HG02840 (cell line): ENCODE measurements around the gene TRAF3.
A peak's percentile ranks its signal among the peaks of the same experiment; 100 is the strongest.
"Not testable (repeated sequence)": the region's sequence is repeated elsewhere in the genome, so short reads cannot be mapped to it uniquely, and the experiment has no call there.

ENCODE experiments used
- ATAC-seq: cut with Tn5 transposase; IDR thresholded peaks from one replicate; pipeline ENCODE4 v1.9.1; 2021; ENCODE audit warnings: mild to moderate bottlenecking, moderate library complexity, moderate number of reproducible peaks; ENCODE audit not compliant: unreplicated experiment, low FRiP score

Gene TRAF3

GRCh38 chr14:102883089-102883541, 105.9 kb downstream of the TRAF3 start:
- ATAC-seq, result no peak

- ATAC-seq, result no peak
These were observed 106.3 kb downstream of the TRAF3 start for GRCh38 chr14:102883554-102883953.

- ATAC-seq, result no peak
These were observed 108.6 kb downstream of the TRAF3 start for GRCh38 chr14:102885737-102886447.

- no peak for ATAC-seq
These were observed 111.5 kb downstream of the TRAF3 start for GRCh38 chr14:102888748-102889147.

GRCh38 chr14:102889615-102890014, 112.4 kb downstream of the TRAF3 start:
- no peak for ATAC-seq

GRCh38 chr14:102891111-102891510, 113.9 kb downstream of the TRAF3 start:
- ATAC-seq, result no peak

- no peak for ATAC-seq
These were observed 114.3 kb downstream of the TRAF3 start for GRCh38 chr14:102891556-102891955.

GRCh38 chr14:102892651-102893050, 115.4 kb downstream of the TRAF3 start:
- ATAC-seq, result no peak

GRCh38 chr14:102893452-102893851, 116.2 kb downstream of the TRAF3 start:
- no peak for ATAC-seq

GRCh38 chr14:102896735-102897134, 119.5 kb downstream of the TRAF3 start:
- ATAC-seq, result not testable (repeated sequence)

- no peak for ATAC-seq
These were observed 120.2 kb downstream of the TRAF3 start for GRCh38 chr14:102897299-102898027.

- ATAC-seq, result no peak
These were observed 121.0 kb downstream of the TRAF3 start for GRCh38 chr14:102898298-102898697.

GRCh38 chr14:102898776-102899515, 121.7 kb downstream of the TRAF3 start:
- no peak for ATAC-seq

- ATAC-seq, result no peak
These were observed 122.3 kb downstream of the TRAF3 start for GRCh38 chr14:102899516-102899900.

- ATAC-seq, result peak; percentile 56
These were observed 123.7 kb downstream of the TRAF3 start for GRCh38 chr14:102900631-102901571.

- peak; percentile 69 for ATAC-seq
These were observed 124.4 kb downstream of the TRAF3 start for GRCh38 chr14:102901633-102902032.

GRCh38 chr14:102902086-102902485, 124.8 kb downstream of the TRAF3 start:
- no peak for ATAC-seq

- no peak for ATAC-seq
These were observed 125.4 kb downstream of the TRAF3 start for GRCh38 chr14:102902523-102903247.

- ATAC-seq, result no peak
These were observed 126.1 kb downstream of the TRAF3 start for GRCh38 chr14:102903248-102903888.
